HCT116 (cell line): ENCODE measurements around the gene IGSF9.

Source experiments
- EZH2 ChIP-seq: fragments of 200-600 bp; sonication (generic); IDR thresholded peaks from 2 replicates; pipeline ENCODE4 v1.6.1; 2017; ENCODE audit warnings: antibody characterized with exemption, mixed run types
- EZH2phosphoT487 ChIP-seq: fragments of 200-600 bp; IDR thresholded peaks from 2 replicates; pipeline ENCODE4 v1.6.1; 2018; ENCODE audit warnings: antibody characterized with exemption, borderline replicate concordance
- JUND ChIP-seq: IDR thresholded peaks from 2 replicates; pipeline ENCODE4 v1.6.1; 2012
- POLR2A ChIP-seq: IDR thresholded peaks from 2 replicates; pipeline ENCODE4 v1.7.0; 2011; ENCODE audit warnings: borderline replicate concordance; ENCODE audit not compliant: insufficient read depth, insufficient read length; ENCODE audit errors: extremely low read depth
- SRF ChIP-seq: IDR thresholded peaks from 2 replicates; pipeline ENCODE4 v1.6.1; 2012; ENCODE audit warnings: low read depth
- TF ChIP-seq, protein P1 (sequence below), 3 experiments: fragments of 200-600 bp in 1 of 3; sonication (generic) in 1 of 3; IDR thresholded peaks in 2 of 3; conservative IDR thresholded peaks in 1 of 3; 2 replicates each; pipeline ENCODE4 v1.5.1; 2012 to 2017; ENCODE audit warnings: low read depth in 2 of 3, low read length in 2 of 3, antibody characterized with exemption in 1 of 3, borderline replicate concordance in 1 of 3, control low read depth in 1 of 3, mild to moderate bottlenecking in 1 of 3, mixed read lengths in 1 of 3, mixed run types in 1 of 3, moderate library complexity in 1 of 3; ENCODE audit not compliant: insufficient read depth in 1 of 3
- TF ChIP-seq, protein P2 (sequence below): IDR thresholded peaks from 2 replicates; pipeline ENCODE4 v1.6.1; 2011; ENCODE audit warnings: mild to moderate bottlenecking, low read length, moderate library complexity; ENCODE audit not compliant: insufficient replicate concordance; ENCODE audit errors: extremely low read depth
- TF ChIP-seq, protein P3 (sequence below): IDR thresholded peaks from 2 replicates; pipeline ENCODE4 v1.6.1; 2012
- TF ChIP-seq, protein P4 (sequence below): IDR thresholded peaks from 2 replicates; pipeline ENCODE4 v1.6.1; 2012; ENCODE audit warnings: low read depth

DNA sequence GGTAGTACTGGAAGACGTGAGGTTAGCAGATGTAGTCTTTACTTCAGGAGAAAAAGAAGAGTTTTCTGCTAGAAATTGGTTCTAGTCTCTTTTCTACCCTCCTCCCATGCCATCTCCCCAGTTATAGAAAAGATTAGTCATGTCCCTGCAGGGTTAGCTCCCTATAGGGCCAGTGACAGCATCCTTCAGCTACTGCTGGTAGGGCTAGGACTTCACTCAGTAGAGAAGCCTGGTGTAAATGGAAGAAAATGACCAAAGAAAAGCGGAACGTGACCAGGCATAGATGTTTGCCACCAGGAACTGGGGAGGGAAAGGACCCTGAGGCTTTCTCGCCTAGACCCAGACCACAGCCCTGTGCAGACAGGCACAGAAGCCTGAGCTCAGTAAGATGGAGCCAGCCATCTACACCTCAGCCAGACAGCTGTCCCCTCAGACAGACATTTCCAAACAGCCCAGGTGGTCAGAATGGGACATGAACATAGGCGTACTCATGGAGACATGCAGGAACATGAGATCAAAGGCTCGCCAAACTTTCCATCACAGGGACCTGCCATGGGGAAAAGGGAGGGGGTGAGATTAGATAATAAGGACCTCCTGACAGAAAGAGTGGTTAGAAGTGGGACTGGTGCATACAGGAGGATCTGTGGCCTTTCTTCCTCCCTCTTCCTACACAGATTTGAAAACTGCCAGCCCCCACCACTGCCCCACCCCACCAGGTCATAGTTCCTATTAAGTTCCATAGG is 32.1 kb upstream of the IGSF9 start:
- TF ChIP-seq, protein P1, sequence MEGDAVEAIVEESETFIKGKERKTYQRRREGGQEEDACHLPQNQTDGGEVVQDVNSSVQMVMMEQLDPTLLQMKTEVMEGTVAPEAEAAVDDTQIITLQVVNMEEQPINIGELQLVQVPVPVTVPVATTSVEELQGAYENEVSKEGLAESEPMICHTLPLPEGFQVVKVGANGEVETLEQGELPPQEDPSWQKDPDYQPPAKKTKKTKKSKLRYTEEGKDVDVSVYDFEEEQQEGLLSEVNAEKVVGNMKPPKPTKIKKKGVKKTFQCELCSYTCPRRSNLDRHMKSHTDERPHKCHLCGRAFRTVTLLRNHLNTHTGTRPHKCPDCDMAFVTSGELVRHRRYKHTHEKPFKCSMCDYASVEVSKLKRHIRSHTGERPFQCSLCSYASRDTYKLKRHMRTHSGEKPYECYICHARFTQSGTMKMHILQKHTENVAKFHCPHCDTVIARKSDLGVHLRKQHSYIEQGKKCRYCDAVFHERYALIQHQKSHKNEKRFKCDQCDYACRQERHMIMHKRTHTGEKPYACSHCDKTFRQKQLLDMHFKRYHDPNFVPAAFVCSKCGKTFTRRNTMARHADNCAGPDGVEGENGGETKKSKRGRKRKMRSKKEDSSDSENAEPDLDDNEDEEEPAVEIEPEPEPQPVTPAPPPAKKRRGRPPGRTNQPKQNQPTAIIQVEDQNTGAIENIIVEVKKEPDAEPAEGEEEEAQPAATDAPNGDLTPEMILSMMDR (IDR thresholded peaks at IDR 0.05 in 2 of 3, conservative IDR thresholded peaks at IDR 0.05 in 1 of 3; ENCODE audit: borderline replicate concordance in 1 of 3, insufficient read depth in 1 of 3, low read depth in 2 of 3, low read length in 2 of 3) = no peak
- TF ChIP-seq EZH2 (no peak), POLR2A (no peak), EZH2phosphoT487 (no peak), SRF (no peak), JUND (no peak)
- TF ChIP-seq, protein P2, sequence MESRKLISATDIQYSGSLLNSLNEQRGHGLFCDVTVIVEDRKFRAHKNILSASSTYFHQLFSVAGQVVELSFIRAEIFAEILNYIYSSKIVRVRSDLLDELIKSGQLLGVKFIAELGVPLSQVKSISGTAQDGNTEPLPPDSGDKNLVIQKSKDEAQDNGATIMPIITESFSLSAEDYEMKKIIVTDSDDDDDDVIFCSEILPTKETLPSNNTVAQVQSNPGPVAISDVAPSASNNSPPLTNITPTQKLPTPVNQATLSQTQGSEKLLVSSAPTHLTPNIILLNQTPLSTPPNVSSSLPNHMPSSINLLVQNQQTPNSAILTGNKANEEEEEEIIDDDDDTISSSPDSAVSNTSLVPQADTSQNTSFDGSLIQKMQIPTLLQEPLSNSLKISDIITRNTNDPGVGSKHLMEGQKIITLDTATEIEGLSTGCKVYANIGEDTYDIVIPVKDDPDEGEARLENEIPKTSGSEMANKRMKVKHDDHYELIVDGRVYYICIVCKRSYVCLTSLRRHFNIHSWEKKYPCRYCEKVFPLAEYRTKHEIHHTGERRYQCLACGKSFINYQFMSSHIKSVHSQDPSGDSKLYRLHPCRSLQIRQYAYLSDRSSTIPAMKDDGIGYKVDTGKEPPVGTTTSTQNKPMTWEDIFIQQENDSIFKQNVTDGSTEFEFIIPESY = no peak
- TF ChIP-seq, protein P3, sequence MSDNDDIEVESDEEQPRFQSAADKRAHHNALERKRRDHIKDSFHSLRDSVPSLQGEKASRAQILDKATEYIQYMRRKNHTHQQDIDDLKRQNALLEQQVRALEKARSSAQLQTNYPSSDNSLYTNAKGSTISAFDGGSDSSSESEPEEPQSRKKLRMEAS = no peak
- TF ChIP-seq, protein P4, sequence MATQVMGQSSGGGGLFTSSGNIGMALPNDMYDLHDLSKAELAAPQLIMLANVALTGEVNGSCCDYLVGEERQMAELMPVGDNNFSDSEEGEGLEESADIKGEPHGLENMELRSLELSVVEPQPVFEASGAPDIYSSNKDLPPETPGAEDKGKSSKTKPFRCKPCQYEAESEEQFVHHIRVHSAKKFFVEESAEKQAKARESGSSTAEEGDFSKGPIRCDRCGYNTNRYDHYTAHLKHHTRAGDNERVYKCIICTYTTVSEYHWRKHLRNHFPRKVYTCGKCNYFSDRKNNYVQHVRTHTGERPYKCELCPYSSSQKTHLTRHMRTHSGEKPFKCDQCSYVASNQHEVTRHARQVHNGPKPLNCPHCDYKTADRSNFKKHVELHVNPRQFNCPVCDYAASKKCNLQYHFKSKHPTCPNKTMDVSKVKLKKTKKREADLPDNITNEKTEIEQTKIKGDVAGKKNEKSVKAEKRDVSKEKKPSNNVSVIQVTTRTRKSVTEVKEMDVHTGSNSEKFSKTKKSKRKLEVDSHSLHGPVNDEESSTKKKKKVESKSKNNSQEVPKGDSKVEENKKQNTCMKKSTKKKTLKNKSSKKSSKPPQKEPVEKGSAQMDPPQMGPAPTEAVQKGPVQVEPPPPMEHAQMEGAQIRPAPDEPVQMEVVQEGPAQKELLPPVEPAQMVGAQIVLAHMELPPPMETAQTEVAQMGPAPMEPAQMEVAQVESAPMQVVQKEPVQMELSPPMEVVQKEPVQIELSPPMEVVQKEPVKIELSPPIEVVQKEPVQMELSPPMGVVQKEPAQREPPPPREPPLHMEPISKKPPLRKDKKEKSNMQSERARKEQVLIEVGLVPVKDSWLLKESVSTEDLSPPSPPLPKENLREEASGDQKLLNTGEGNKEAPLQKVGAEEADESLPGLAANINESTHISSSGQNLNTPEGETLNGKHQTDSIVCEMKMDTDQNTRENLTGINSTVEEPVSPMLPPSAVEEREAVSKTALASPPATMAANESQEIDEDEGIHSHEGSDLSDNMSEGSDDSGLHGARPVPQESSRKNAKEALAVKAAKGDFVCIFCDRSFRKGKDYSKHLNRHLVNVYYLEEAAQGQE = no peak
